K562 (cell line): Measurements from ENCODE around the gene WDR93. TPM values are rescaled to one million over a fixed set of nuclear protein-coding genes. Genes with fewer than 3 reads are reported as not detected.

ENCODE experiments used
- ATAC-seq: fragments of 200-7000 bp; cut with Tn5 transposase; 3 replicates; pipeline ENCODE4 v1.9.1; 2020; ENCODE audit warnings: moderate library complexity
- BruUV-seq: library from RNA; stranded (reverse); fragments of 400-500 nt; replicated peaks from 2 replicates; lab custom pipeline; 2021; lab: Mats Ljungman, UMichigan
- CTCF ChIA-PET: fragments of 300-600 bp; formaldehyde crosslinking; extraction: SDS; loops from one replicate; lab custom pipeline; 2021; ENCODE audit warnings: low intra/inter-chr PET ratio; lab: Yijun Ruan, JAX
- POLR2A ChIA-PET: fragments of 300-600, 350-650 bp; sonication (Branson Sonifier 250); formaldehyde crosslinking; extraction: SDS; loops from one replicate; lab custom pipeline; 2021; ENCODE audit warnings: antibody characterized with exemption, inconsistent platforms; lab: Yijun Ruan, JAX
- DNase-seq, 4 experiments: peaks; one replicate each; pipeline versions ENCODE4 v3.0.0 to v3.0.0-alpha.2; 2011 to 2018; ENCODE audit warnings: low spot score in 3 of 4, mixed read lengths in 3 of 4; ENCODE audit errors: extremely low read depth in 1 of 4
- FAIRE-seq: peaks from 2 replicates; lab custom pipeline; 2011; peaks lifted over from hg19 to GRCh38; lab: Jason Lieb, UNC
- H2AFZ ChIP-seq: 2 replicates; pipeline ENCODE4 v1.6.0; 2011; ENCODE audit warnings: low read depth, low read length, control low read depth, inconsistent platforms
- H3K27ac ChIP-seq: fragments of 200-600 bp; 3 replicates; pipeline ENCODE4 v1.8.0; 2011; ENCODE audit warnings: low read depth, mild to moderate bottlenecking, control low read depth, inconsistent platforms, low read length, moderate library complexity, mixed read lengths; ENCODE audit errors: extremely low read depth
- H3K27me3 ChIP-seq, 2 experiments: fragments of 300-600 bp in 1 of 2; 2 replicates in 1 of 2; 3 replicates in 1 of 2; pipeline versions ENCODE4 v1.6.0 to v1.8.0; 2011; ENCODE audit warnings: inconsistent platforms in 2 of 2, low read length in 2 of 2, mild to moderate bottlenecking in 1 of 2, mixed read lengths in 1 of 2, moderate library complexity in 1 of 2; ENCODE audit not compliant: control insufficient read depth in 2 of 2, insufficient read depth in 2 of 2
- H3K36me3 ChIP-seq: fragments of 300-600 bp; 3 replicates; pipeline ENCODE4 v1.8.0; 2011; ENCODE audit warnings: mild to moderate bottlenecking, low read length, inconsistent platforms; ENCODE audit not compliant: control insufficient read depth, insufficient read depth
- H3K4me1 ChIP-seq, 2 experiments: fragments of 200-600 bp in 1 of 2; replicated peaks in 1 of 2; 2 replicates in 1 of 2; 3 replicates in 1 of 2; pipeline versions ENCODE4 v1.5.1 to v1.8.0; 2011; ENCODE audit warnings: inconsistent platforms in 2 of 2, low read length in 2 of 2, mild to moderate bottlenecking in 1 of 2, mixed read lengths in 1 of 2, moderate library complexity in 1 of 2; ENCODE audit not compliant: control insufficient read depth in 2 of 2, insufficient read depth in 2 of 2
- H3K4me2 ChIP-seq: 2 replicates; pipeline ENCODE4 v1.6.1; 2011; ENCODE audit warnings: low read length, control low read depth, inconsistent platforms, mixed read lengths; ENCODE audit not compliant: insufficient read depth
- H3K4me3 ChIP-seq: fragments of 200-600 bp; sonication (generic), shearing (Covaris generic); 2 replicates; pipeline ENCODE4 v1.5.1; 2016; ENCODE audit warnings: control low read depth, inconsistent platforms
- H3K79me2 ChIP-seq: fragments of 200-600 bp; 3 replicates; pipeline ENCODE4 v1.8.0; 2011; ENCODE audit warnings: low read length, inconsistent platforms; ENCODE audit not compliant: control insufficient read depth, insufficient read depth
- H3K9ac ChIP-seq, 2 experiments: 2 replicates each; pipeline versions ENCODE4 v1.6.0 to v1.6.1; 2011; ENCODE audit warnings: low read depth in 2 of 2, low read length in 2 of 2, control low read depth in 1 of 2, inconsistent platforms in 1 of 2, mild to moderate bottlenecking in 1 of 2, mixed read lengths in 1 of 2; ENCODE audit not compliant: insufficient read depth in 1 of 2
- H3K9me1 ChIP-seq: one replicate; pipeline ENCODE4 v1.6.0; 2011; ENCODE audit warnings: inconsistent platforms, mild to moderate bottlenecking, low read length, moderate library complexity; ENCODE audit not compliant: control insufficient read depth, insufficient read depth
- H3K9me3 ChIP-seq: replicated peaks from 2 replicates; pipeline ENCODE4 v1.5.1; 2011; ENCODE audit warnings: low read depth, low read length, inconsistent platforms; ENCODE audit not compliant: control insufficient read depth, insufficient read depth
- H4K20me1 ChIP-seq: replicated peaks from 2 replicates; pipeline ENCODE4 v1.6.1; 2011; ENCODE audit warnings: low read length, inconsistent platforms, mixed read lengths; ENCODE audit not compliant: control insufficient read depth, insufficient read depth
- E2F1 ChIP-seq: sonication (generic); formaldehyde crosslinking; IDR thresholded peaks from 2 replicates; pipeline ENCODE4 v1.8.1; 2023; ENCODE audit warnings: mild to moderate bottlenecking, missing genetic modification reagents, moderate library complexity
- ELF2 ChIP-seq: fragments of 250-450 bp; sonication (Bioruptor Pico); IDR thresholded peaks from 2 replicates; pipeline ENCODE4 v1.5.0; 2021; ENCODE audit warnings: mild to moderate bottlenecking
- NELFE ChIP-seq: IDR thresholded peaks from 2 replicates; pipeline ENCODE4 v1.6.1; 2011; ENCODE audit warnings: mild to moderate bottlenecking; ENCODE audit not compliant: insufficient read depth, insufficient read length
- NR3C1 ChIP-seq: sonication (generic); formaldehyde crosslinking; IDR thresholded peaks from 2 replicates; pipeline ENCODE4 v1.8.1; 2022; ENCODE audit warnings: missing genetic modification reagents
- NUFIP1 ChIP-seq: fragments of 450-650 bp; IDR thresholded peaks from 2 replicates; pipeline ENCODE4 v1.6.1; 2018; ENCODE audit not compliant: partially characterized antibody
- REST ChIP-seq, 2 experiments: fragments of 450-650 bp; formaldehyde crosslinking in 1 of 2; IDR thresholded peaks; 2 replicates each; pipeline versions ENCODE4 v1.4.0 to v1.6.1; 2014 to 2020; ENCODE audit warnings: mild to moderate bottlenecking in 2 of 2, borderline replicate concordance in 1 of 2, low read depth in 1 of 2
- SMARCC2 ChIP-seq: fragments of 450-650 bp; IDR thresholded peaks from 2 replicates; pipeline ENCODE4 v1.6.1; 2017; ENCODE audit warnings: antibody characterized with exemption, moderate library complexity, mild to moderate bottlenecking, low read depth
- SUPT5H ChIP-seq: fragments of 450-650 bp; IDR thresholded peaks from 2 replicates; pipeline ENCODE4 v1.6.1; 2016
- WGBS: fragments of 100-300 bp; shearing (Covaris generic); methylation state at CpG from one replicate; pipeline ENCODE4 v1.1.6; 2016; ENCODE audit warnings: low coverage, mixed read lengths; ENCODE audit not compliant: insufficient coverage; ENCODE audit errors: missing lambda C conversion rate; 5-methylcytosine and 5-hydroxymethylcytosine counted together
- in situ Hi-C: fragments of 300-500 bp; cut with MboI; formaldehyde crosslinking; loops from 4 replicates; pipeline ENCODE4 v1.15.0; 2018; ENCODE audit warnings: inconsistent platforms, mixed read lengths
- intact Hi-C: fragments of 100-400 bp; cut with micrococcal nuclease; formaldehyde crosslinking; loops from 2 replicates; pipeline ENCODE4 v1.14.2; 2022
- polyA plus RNA-seq, 8 experiments: library from polyadenylated mRNA; depleted of rRNA in 4 of 8; stranded (reverse) in 5 of 8; unstranded in 3 of 8; fragments of >200 nt; fragmentation: Nextera tagmentation in 2 of 8; fragmentation: Illumina TruSeq in 1 of 8; extraction: Ambion mirVana in 2 of 8; extraction: Trizol in 1 of 8; gene quantifications; 2 replicates each; pipeline versions ENCODE4 v1.2.1 to v1.2.3, GENCODE V29; 2011 to 2014; ENCODE audit warnings: inconsistent platforms in 1 of 8, missing spikeins in 1 of 8
- total RNA-seq, 7 experiments: library from RNA; depleted of rRNA in 6 of 7; stranded (reverse); fragments of >200 nt in 6 of 7; fragmentation: Illumina TruSeq in 2 of 7; extraction: Trizol in 2 of 7; gene quantifications; 2 replicates each; pipeline versions ENCODE4 v1.2.1 to v1.2.3, GENCODE V29; 2011 to 2021; ENCODE audit warnings: low replicate concordance in 1 of 7
- TF ChIP-seq, protein P1 (sequence below): sonication (generic); formaldehyde crosslinking; IDR thresholded peaks from 2 replicates; pipeline ENCODE4 v1.8.0; 2023; ENCODE audit warnings: mild to moderate bottlenecking, missing genetic modification reagents

WDR93 gene
- total and polyA plus RNA-seq, 9 of the 15 experiments (the other 6 are each of a cell fraction or from before 2014, with no cell fraction given) = not detected

DNA sequence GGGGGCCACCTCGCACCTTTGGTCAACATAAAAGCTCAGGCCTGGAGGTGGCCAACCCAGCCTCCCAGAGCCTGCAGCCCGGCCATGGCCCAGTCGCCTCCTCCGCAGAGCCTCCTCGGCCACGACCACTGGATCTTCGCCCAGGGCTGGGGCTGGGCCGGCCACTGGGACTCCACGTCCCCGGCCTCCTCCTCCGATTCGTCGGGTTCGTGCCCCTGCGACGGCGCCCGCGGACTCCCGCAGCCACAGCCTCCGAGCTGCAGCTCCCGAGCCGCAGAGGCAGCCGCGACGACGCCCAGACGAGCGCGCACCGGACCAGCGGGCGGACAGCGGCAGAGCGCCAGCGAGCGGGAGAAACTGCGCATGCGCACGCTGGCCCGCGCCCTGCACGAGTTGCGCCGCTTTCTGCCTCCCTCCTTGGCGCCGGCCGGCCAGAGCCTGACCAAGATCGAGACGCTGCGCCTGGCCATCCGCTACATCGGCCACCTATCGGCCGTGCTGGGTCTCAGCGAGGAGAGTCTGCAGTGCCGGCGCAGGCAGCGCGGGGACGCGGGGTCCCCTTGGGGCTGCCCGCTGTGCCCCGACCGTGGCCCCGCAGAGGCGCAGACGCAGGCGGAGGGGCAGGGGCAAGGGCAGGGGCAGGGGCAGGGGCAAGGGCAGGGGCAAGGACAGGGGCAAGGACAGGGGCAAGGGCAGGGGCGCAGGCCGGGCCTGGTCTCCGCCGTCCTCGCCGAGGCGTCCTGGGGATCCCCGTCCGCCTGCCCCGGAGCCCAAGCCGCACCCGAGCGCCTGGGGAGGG lies 85.9 kb downstream of the WDR93 start, which contains the start of gene MESP2:
TSS of gene MESP2 (plus strand) at position 59 of the 799 bp plus-strand sequence. CDS start at position 85, 26 bp downstream.
- no peaks in the 10 kb centered on the region for H4K20me1 ChIP-seq
- peak within 1 kb of the TSS; percentile 64; the same call in 1 of the 3 replicates for H3K27ac ChIP-seq
- 21% methylated on average over 68 of the region's 82 CpGs for WGBS
- H3K9me3 ChIP-seq = no peaks in the 10 kb centered on the region
- ChIA-PET CTCF (interaction anchor here (0.7 kb wide), 1 partner anchor 8 kb away, joined by 3 read pairs; no protein-coding TSS in a partner anchor), POLR2A (interaction anchor here (0.6 kb wide), 1 partner anchor 84 kb away, joined by 3 read pairs; no protein-coding TSS in a partner anchor)
- DNase-seq (peak; percentile 88 to 91 (median 90)), FAIRE-seq (peak; percentile 90), ATAC-seq (peak; percentile 95)
- no TSS peak for BruUV-seq
- peaks cover 3% of the 10 kb centered on the region for H3K9me1 ChIP-seq
- intact Hi-C loops (no loop called here), in situ Hi-C loops (no loop called here)
- H3K4me2 ChIP-seq = peak within 1 kb of the TSS; percentile 61
- H3K4me1 ChIP-seq = peaks cover 16 to 31% of the 10 kb centered on the region in 2 experiments
- H3K27me3 ChIP-seq = no peaks in the 10 kb centered on the region
- H2AFZ ChIP-seq = peak within 1 kb of the TSS; percentile 98
- no peaks in the 10 kb centered on the region for H3K79me2 ChIP-seq
- H3K36me3 ChIP-seq = no peaks in the 10 kb centered on the region
- H3K9ac ChIP-seq = peak within 1 kb of the TSS; percentile 26 to 90; a peak in 3 of 4 replicates
- peak within 1 kb of the TSS; percentile 26; the same call in 1 of the 2 replicates for H3K4me3 ChIP-seq
- peak; percentile 82 for TF ChIP-seq REST (IDR thresholded peaks at IDR 0.05; ENCODE audit: borderline replicate concordance)
- no peak for TF ChIP-seq REST (CRISPR knock-in tag; IDR thresholded peaks at IDR 0.05; ENCODE audit: low read depth)
- peak; percentile 80; the same call in 1 of the 2 replicates for TF ChIP-seq E2F1 (CRISPR knock-in tag)
- TF ChIP-seq NELFE = no peak
- TF ChIP-seq SMARCC2 = no peak
- peak; percentile 91 for TF ChIP-seq NR3C1
- TF ChIP-seq, protein P1, sequence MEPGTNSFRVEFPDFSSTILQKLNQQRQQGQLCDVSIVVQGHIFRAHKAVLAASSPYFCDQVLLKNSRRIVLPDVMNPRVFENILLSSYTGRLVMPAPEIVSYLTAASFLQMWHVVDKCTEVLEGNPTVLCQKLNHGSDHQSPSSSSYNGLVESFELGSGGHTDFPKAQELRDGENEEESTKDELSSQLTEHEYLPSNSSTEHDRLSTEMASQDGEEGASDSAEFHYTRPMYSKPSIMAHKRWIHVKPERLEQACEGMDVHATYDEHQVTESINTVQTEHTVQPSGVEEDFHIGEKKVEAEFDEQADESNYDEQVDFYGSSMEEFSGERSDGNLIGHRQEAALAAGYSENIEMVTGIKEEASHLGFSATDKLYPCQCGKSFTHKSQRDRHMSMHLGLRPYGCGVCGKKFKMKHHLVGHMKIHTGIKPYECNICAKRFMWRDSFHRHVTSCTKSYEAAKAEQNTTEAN (CRISPR knock-in tag) = no peak
- TF ChIP-seq NUFIP1 = no peak
- TF ChIP-seq SUPT5H = no peak
- no peak for TF ChIP-seq ELF2 (CRISPR knock-in tag)
